Sigmoid colon (tissue), 7 donors: Measurements from ENCODE around the gene KRT40. TPM values are rescaled to one million over a fixed set of nuclear protein-coding genes. Genes with fewer than 3 reads are reported as not detected.

Experiments used
- DNase-seq: peaks from one replicate; pipeline ENCODE4 v3.0.0-alpha.2; 2019
- H3K27ac ChIP-seq, 4 donors: fragments of 200-600 bp; sonication (generic); one replicate each; pipeline ENCODE4 v1.5.1; 2016 to 2019; ENCODE audit warnings: mild to moderate bottlenecking in 1 of 4
- H3K27me3 ChIP-seq, 3 donors: fragments of 200-600 bp; sonication (generic); one replicate each; pipeline ENCODE4 v1.5.1; 2019; ENCODE audit warnings: mild to moderate bottlenecking in 1 of 3
- H3K36me3 ChIP-seq, 4 donors: fragments of 200-600 bp; sonication (generic); one replicate each; pipeline ENCODE4 v1.5.1; 2016 to 2019
- H3K4me1 ChIP-seq, 4 donors: fragments of 200-600 bp; sonication (generic); one replicate each; pipeline ENCODE4 v1.5.1; 2017 to 2019
- H3K4me3 ChIP-seq, 4 donors: fragments of 200-600 bp; sonication (generic); one replicate each; pipeline ENCODE4 v1.5.1; 2017 to 2019; ENCODE audit warnings: mild to moderate bottlenecking in 2 of 4, moderate library complexity in 1 of 4
- H3K9me3 ChIP-seq, 4 donors: fragments of 200-600 bp in 3 of 4; sonication (generic) in 3 of 4; one replicate each; pipeline versions ENCODE4 v1.5.1 to v1.6.1; 2013 to 2019
- CTCF ChIP-seq, 4 experiments: fragments of 450-650 bp in 3 of 4; fragments of 200-600 bp in 1 of 4; IDR thresholded peaks; one replicate each; pipeline ENCODE4 v1.5.1; 2016 to 2019; ENCODE audit warnings: antibody characterized with exemption in 4 of 4, mild to moderate bottlenecking in 3 of 4, moderate library complexity in 2 of 4
- EP300 ChIP-seq, 4 donors: sonication (generic); formaldehyde crosslinking; IDR thresholded peaks; one replicate each; pipeline ENCODE4 v1.6.1; 2017; ENCODE audit warnings: antibody characterized with exemption in 4 of 4
- POLR2A ChIP-seq, 2 donors: fragments of 450-650 bp; IDR thresholded peaks; one replicate each; pipeline ENCODE4 v1.6.1; 2016; ENCODE audit warnings: antibody characterized with exemption in 2 of 2, mild to moderate bottlenecking in 2 of 2, moderate library complexity in 2 of 2
- POLR2AphosphoS5 ChIP-seq, 4 donors: sonication (generic); formaldehyde crosslinking; IDR thresholded peaks; one replicate each; pipeline ENCODE4 v1.6.1; 2017; ENCODE audit warnings: antibody characterized with exemption in 4 of 4
- WGBS, 2 donors: extraction: QIAGEN DNeasy Blood & Tissue Kit; methylation state at CpG; one replicate each; pipeline ENCODE4 v1.1.7; 2013; 5-methylcytosine and 5-hydroxymethylcytosine counted together
- intact Hi-C: fragments of 100-400 bp; cut with DNase I; formaldehyde crosslinking; loops from one replicate; pipeline ENCODE4 v1.15.1; 2023
- polyA plus RNA-seq, 3 donors: library from polyadenylated mRNA; stranded (reverse); fragments of 200-250 nt; gene quantifications; one replicate each; pipeline ENCODE4 v1.2.3, GENCODE V29; 2013
- total RNA-seq, 4 donors: library from RNA; depleted of rRNA; stranded (reverse); fragments of >200 nt; gene quantifications; one replicate each; pipeline ENCODE4 v1.1.0, GENCODE V29; 2016
- donor health status: healthy with polysubstance abuse.
- donor health status: Bipolar disorder and iron deficiency.
- donor health status: healthy.

Gene KRT40
- total and polyA plus RNA-seq, 7 donors, result 0.16 to 0.60 TPM; not detected in 5

- H3K36me3 ChIP-seq, result no peaks in the 10 kb centered on the region
- no peaks in the 10 kb centered on the region for H3K4me1 ChIP-seq
- peaks cover 0 to 20% (median 6%) of the 10 kb centered on the region in 3 donors for H3K27me3 ChIP-seq
- no peak overlapping the region for H3K27ac ChIP-seq
- H3K9me3 ChIP-seq, result no peaks in the 10 kb centered on the region
- H3K4me3 ChIP-seq, result no peak overlapping the region
- no peak for TF ChIP-seq CTCF (IDR thresholded peaks at IDR 0.05)
- no peak for TF ChIP-seq POLR2AphosphoS5 (IDR thresholded peaks at IDR 0.05)
- intact Hi-C loops, result no loop called here
- 79 to 88% methylated on average over 1 of the region's 1 CpG for WGBS, 2 donors
- no peak for DNase-seq
These were observed 31.5 kb downstream of the KRT40 start for GRCh38 chr17:40952661-40953060.

GRCh38 chr17:40952154-40952553 lies 32.0 kb downstream of the KRT40 start:
- no peak overlapping the region for H3K4me3 ChIP-seq
- no peaks in the 10 kb centered on the region for H3K4me1 ChIP-seq
- no peak for DNase-seq
- 91 to 97% methylated on average over 2 of the region's 2 CpGs for WGBS, 2 donors
- intact Hi-C loops, result no loop called here
- H3K9me3 ChIP-seq, result no peaks in the 10 kb centered on the region
- H3K36me3 ChIP-seq, result no peaks in the 10 kb centered on the region
- H3K27me3 ChIP-seq, result peaks cover 0 to 21% (median 6%) of the 10 kb centered on the region in 3 donors
- no peak for TF ChIP-seq POLR2AphosphoS5 (IDR thresholded peaks at IDR 0.05)
- no peak for TF ChIP-seq POLR2A (IDR thresholded peaks at IDR 0.05)
- TF ChIP-seq CTCF (IDR thresholded peaks at IDR 0.05), result no peak
- TF ChIP-seq EP300 (IDR thresholded peaks at IDR 0.05), result no peak
- H3K27ac ChIP-seq, result no peak overlapping the region

GRCh38 chr17:40951011-40951622 lies 33.0 kb downstream of the KRT40 start:
- no peak for DNase-seq
- no peak overlapping the region for H3K4me3 ChIP-seq
- no peak for TF ChIP-seq POLR2A (IDR thresholded peaks at IDR 0.05)
- TF ChIP-seq POLR2AphosphoS5 (IDR thresholded peaks at IDR 0.05), result no peak
- no peak for TF ChIP-seq EP300 (IDR thresholded peaks at IDR 0.05)
- TF ChIP-seq CTCF (IDR thresholded peaks at IDR 0.05), result no peak
- H3K27me3 ChIP-seq, result peaks cover 0 to 21% (median 6%) of the 10 kb centered on the region in 3 donors
- H3K9me3 ChIP-seq, result no peaks in the 10 kb centered on the region
- 96 to 97% methylated on average over 2 of the region's 2 CpGs for WGBS, 2 donors
- no peaks in the 10 kb centered on the region for H3K36me3 ChIP-seq
- H3K4me1 ChIP-seq, result no peaks in the 10 kb centered on the region
- intact Hi-C loops, result no loop called here
- no peak overlapping the region for H3K27ac ChIP-seq

GRCh38 chr17:40950176-40950575 lies 34.0 kb downstream of the KRT40 start:
- no peaks in the 10 kb centered on the region for H3K4me1 ChIP-seq
- no peak overlapping the region for H3K4me3 ChIP-seq
- no peaks in the 10 kb centered on the region for H3K9me3 ChIP-seq
- H3K27me3 ChIP-seq, result peaks cover 0 to 21% (median 6%) of the 10 kb centered on the region in 3 donors
- WGBS, 2 donors, result 67 to 83% methylated on average over 7 of the region's 7 CpGs
- intact Hi-C loops, result no loop called here
- H3K36me3 ChIP-seq, result no peaks in the 10 kb centered on the region
- DNase-seq, result no peak
- TF ChIP-seq CTCF (IDR thresholded peaks at IDR 0.05) (no peak), POLR2A (IDR thresholded peaks at IDR 0.05) (no peak), POLR2AphosphoS5 (IDR thresholded peaks at IDR 0.05) (no peak), EP300 (IDR thresholded peaks at IDR 0.05) (no peak)
- no peak overlapping the region for H3K27ac ChIP-seq

GRCh38 chr17:40949418-40949817 lies 34.7 kb downstream of the KRT40 start:
- Histone ChIP-seq H3K27ac (no peak overlapping the region), H3K9me3 (no peaks in the 10 kb centered on the region), H3K27me3 (peaks cover 0 to 21% (median 6%) of the 10 kb centered on the region in 3 donors), H3K4me3 (no peak overlapping the region), H3K4me1 (no peaks in the 10 kb centered on the region), H3K36me3 (no peaks in the 10 kb centered on the region)
- TF ChIP-seq POLR2A (IDR thresholded peaks at IDR 0.05), result no peak
- no peak for TF ChIP-seq CTCF (IDR thresholded peaks at IDR 0.05)
- no peak for TF ChIP-seq POLR2AphosphoS5 (IDR thresholded peaks at IDR 0.05)
- no peak for TF ChIP-seq EP300 (IDR thresholded peaks at IDR 0.05)
- 10 to 31% methylated on average over 10 of the region's 10 CpGs for WGBS, 2 donors
- intact Hi-C loops, result no loop called here
- DNase-seq, result no peak
